ENCODE results near the gene ONECUT1.

- TF ChIP-seq GATA2 (IDR thresholded peaks at IDR 0.05; ENCODE audit: low read depth, low read length) (no peak), GATA3 (IDR thresholded peaks at IDR 0.05; ENCODE audit: low read depth, low read length) (no peak)
These were observed 75.2 kb downstream of the ONECUT1 start for GRCh38 chr15:52714968-52715367.
